ENCODE data around the gene ZIC5. TPM values are rescaled to one million over a fixed set of nuclear protein-coding genes. Genes with fewer than 3 reads are reported as not detected.

Gene ZIC5
- total and polyA plus RNA-seq, 2 of the 13 experiments (the other 11 are each of a cell fraction or from before 2014, with no cell fraction given) = 0.02 to 0.07 TPM

- TF ChIP-seq CTCF (CRISPR knock-in tag; IDR thresholded peaks at IDR 0.05) (0 out of 2 replicates have a peak, but pooled peaks have one; percentile 4), DMAP1 (CRISPR knock-in tag; IDR thresholded peaks at IDR 0.05) (no peak; the same call in 1 of the 2 replicates), IRF2 (CRISPR knock-in tag; IDR thresholded peaks at IDR 0.05) (no peak), ZKSCAN5 (CRISPR knock-in tag; IDR thresholded peaks at IDR 0.05) (no peak), BHLHE40 (IDR thresholded peaks at IDR 0.05; ENCODE audit: low read length) (no peak), TFDP2 (CRISPR knock-in tag; IDR thresholded peaks at IDR 0.05) (peak; percentile 27; the same call in 1 of the 2 replicates), ZNF484 (CRISPR knock-in tag; IDR thresholded peaks at IDR 0.05; ENCODE audit: borderline replicate concordance, low read depth) (no peak), MED1 (CRISPR knock-in tag; IDR thresholded peaks at IDR 0.05) (no peak), BRF2 (CRISPR knock-in tag; IDR thresholded peaks at IDR 0.05) (no peak), ARID2 (CRISPR knock-in tag; IDR thresholded peaks at IDR 0.05; ENCODE audit: borderline replicate concordance) (no peak), ZNF382 (CRISPR knock-in tag; IDR thresholded peaks at IDR 0.05; ENCODE audit: borderline replicate concordance) (no peak), ZNF263 (CRISPR knock-in tag; IDR thresholded peaks at IDR 0.05) (peak; percentile 68; the same call in 1 of the 2 replicates), MTF1 (CRISPR knock-in tag; IDR thresholded peaks at IDR 0.05) (no peak), KLF16 (CRISPR knock-in tag; IDR thresholded peaks at IDR 0.05) (no peak), ZNF629 (CRISPR knock-in tag; conservative IDR thresholded peaks at IDR 0.05) (no peak), GABPB1 (CRISPR knock-in tag; IDR thresholded peaks at IDR 0.05) (peak; percentile 30; the same call in 1 of the 2 replicates), ZNF7 (CRISPR knock-in tag; IDR thresholded peaks at IDR 0.05) (no peak), GPBP1L1 (CRISPR knock-in tag; IDR thresholded peaks at IDR 0.05) (no peak), HMGXB4 (CRISPR knock-in tag; IDR thresholded peaks at IDR 0.05; ENCODE audit: borderline replicate concordance in 1 of 2, low read depth in 1 of 2) (no peak), PHB2 (IDR thresholded peaks at IDR 0.05; ENCODE audit: partially characterized antibody) (no peak), ZNF891 (CRISPR knock-in tag; IDR thresholded peaks at IDR 0.05) (no peak)
Measured at GRCh38 chr13:99969919-99970650, 1.5 kb downstream of the ZIC5 start (continued).
